Glomerular endothelial cell (primary cell): ENCODE measurements around the gene PITPNM1. TPM values are rescaled to one million over a fixed set of nuclear protein-coding genes. Genes with fewer than 3 reads are reported as not detected.

Experiments used
- DNase-seq: peaks from one replicate; pipeline ENCODE4 v3.0.0-alpha.2; 2011; ENCODE audit warnings: low read depth, low spot score; ENCODE audit errors: extremely low read depth
- total RNA-seq: library from RNA; depleted of rRNA; stranded (reverse); fragments of >200 nt; gene quantifications from 2 replicates; pipeline ENCODE4 v1.2.3, GENCODE V29; 2015

The PITPNM1 gene
- total RNA-seq, 1 donor from 2014 or later: 18.7 TPM

DNA sequence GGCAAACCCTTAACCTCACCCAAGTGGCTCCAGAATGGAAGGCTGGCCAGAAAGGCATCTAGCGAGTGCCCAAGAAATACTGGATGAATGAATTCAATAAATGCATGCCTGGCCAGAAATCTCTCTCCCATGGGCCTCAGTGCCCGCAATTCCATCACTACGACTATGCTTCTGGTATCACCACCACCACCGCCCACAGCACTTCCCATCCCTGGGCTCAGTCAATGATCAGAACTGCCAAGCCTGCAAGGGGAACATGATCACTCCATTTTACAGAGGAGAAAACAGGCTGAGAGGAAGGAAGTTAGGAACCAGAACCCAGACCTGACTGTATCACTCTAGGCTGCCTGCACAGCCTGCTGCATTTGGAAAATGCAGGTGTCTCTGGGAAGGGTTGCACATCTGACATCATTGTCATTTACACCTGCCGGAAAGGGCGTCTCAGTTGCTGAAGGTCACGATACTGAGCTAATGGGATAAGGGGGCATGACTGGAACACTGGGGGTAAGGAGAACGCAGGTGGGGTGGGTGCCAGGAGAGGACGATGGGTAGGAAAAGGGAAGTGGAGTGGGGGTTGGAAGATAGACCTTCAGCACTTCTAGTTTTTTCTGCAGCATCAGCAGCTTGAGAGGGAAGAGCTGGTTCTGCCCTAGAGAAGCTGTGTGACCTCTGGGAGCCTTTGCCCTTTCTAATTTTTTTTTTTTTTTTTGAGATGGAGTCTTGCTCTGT lies 55.9 kb downstream of the PITPNM1 start:
- DNase-seq: no peak

DNA sequence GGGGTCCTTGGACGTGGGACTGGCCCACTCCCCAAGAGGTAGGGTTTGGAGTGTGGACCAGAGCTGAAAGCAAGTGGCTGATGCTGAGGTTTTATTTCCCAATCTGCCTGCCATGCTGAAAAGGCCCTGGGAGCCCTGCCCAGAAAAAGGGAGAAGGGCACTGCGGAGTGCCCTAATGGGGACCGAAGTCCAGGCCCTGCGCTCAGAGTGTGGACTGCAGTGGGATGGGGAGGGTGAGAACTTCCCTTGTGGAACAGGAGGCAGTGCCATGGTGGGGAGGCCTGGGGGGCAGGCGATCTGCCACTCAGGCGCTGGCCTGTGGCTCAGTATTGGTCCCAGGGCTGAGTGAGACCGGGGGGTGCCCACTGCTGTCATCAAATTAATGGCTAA lies 56.9 kb downstream of the PITPNM1 start:
- DNase-seq: no peak

DNA sequence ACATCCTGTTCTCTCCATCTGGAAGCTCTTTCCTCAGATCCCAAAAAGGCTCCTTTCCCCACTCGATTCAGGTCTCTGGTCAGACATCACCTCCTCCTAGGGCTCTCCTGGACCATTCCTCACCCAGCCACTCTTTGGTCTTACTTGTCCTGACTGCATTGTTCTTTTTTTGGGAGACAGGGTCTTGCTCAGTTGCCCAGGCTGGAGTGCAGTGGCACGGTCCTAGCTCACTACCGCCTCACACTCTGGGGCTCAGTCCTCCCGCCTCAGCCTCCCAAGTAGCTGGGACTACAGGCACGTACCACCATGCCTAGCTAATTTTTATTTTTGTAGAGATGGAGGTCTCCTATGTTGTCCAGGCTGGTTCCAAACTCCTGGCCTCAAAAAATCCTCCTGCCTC lies 59.6 kb downstream of the PITPNM1 start:
- DNase-seq: no peak

DNA sequence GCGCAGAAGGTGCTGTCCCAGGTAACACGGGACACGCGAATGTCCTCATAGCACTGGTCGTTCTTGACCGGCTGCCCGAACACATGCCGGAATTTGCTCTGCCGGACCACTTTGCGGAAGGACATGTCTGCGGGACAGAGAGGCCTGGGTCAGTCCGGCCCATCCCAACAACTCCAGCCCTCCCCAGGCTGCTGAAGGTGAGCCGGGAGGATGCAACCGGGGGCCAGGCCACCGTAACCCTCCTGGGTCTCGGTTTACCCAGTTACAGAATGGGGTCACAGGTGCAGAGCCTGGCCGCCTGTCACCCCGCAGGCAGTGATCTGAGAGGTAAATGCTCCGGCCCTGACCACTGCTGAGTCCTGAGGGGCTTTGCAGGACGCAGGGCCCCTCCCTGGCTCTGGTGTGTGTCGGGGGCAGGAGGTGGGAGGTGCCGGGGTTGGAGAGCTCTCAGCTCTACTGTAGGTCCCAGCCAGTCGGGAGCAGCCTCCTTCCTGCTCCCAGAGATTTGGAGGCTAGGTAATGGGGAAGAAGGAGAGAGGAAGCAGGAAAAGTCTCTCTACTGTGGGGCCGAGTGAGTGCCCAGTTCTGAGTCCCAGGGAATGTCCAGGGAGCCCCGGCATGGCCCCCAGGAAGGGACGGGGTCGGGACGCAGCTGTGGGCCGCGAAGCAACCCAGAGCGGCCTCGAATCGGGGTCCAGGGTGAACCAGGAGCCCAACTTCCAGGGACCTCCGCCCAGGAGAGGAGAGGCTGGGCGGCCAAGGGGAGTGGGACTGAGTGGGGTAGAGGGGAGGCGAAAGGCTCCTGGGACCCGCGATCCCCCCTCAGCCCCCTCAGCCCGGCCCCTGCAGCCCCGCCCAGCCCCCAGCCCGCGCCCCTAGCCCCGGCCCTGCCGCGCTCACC lies 62.4 kb downstream of the PITPNM1 start:
- no peak for DNase-seq

Other genes with a start within 250 kb of the PITPNM1 start
- gene GRK2, start 238.9 kb downstream of the PITPNM1 start, total RNA-seq: 45.8 and 72.7 TPM in 2 replicates
- gene ANKRD13D, start 216.1 kb downstream of the PITPNM1 start, total RNA-seq: 27.9 and 44.2 TPM in 2 replicates
- gene SSH3, start 201.8 kb downstream of the PITPNM1 start, total RNA-seq: 16.7 and 19.2 TPM in 2 replicates
- gene POLD4, start 151.8 kb downstream of the PITPNM1 start, total RNA-seq: 120 and 151 TPM in 2 replicates
- gene CLCF1, start 131.8 kb downstream of the PITPNM1 start, total RNA-seq: 6.2 and 6.9 TPM in 2 replicates
- gene RAD9A, start 113.4 kb downstream of the PITPNM1 start, total RNA-seq: 7.3 and 8.7 TPM in 2 replicates
- 218 and 230 TPM in 2 replicates for gene PPP1CA, start 103.5 kb downstream of the PITPNM1 start, total RNA-seq
- gene TBC1D10C, start 101.3 kb downstream of the PITPNM1 start, total RNA-seq: 0.23 TPM in 1 of 2 replicates, not detected in the other
- 0.10 and 0.18 TPM in 2 replicates for gene CARNS1, start 89.7 kb downstream of the PITPNM1 start, total RNA-seq
- 39.4 and 39.9 TPM in 2 replicates for gene RPS6KB2, start 76.9 kb downstream of the PITPNM1 start, total RNA-seq
- gene PTPRCAP, start 67.7 kb downstream of the PITPNM1 start, total RNA-seq: 2.2 TPM in 1 of 2 replicates, not detected in the other
- 143 and 144 TPM in 2 replicates for gene CORO1B, start 61.9 kb downstream of the PITPNM1 start, total RNA-seq
- gene GPR152, start 52.6 kb downstream of the PITPNM1 start, total RNA-seq: not detected in 2 replicates
- 1.3 and 1.7 TPM in 2 replicates for gene CABP4, start 50.0 kb downstream of the PITPNM1 start, total RNA-seq
- gene TMEM134, start 36.1 kb downstream of the PITPNM1 start, total RNA-seq: 32.9 and 88.6 TPM in 2 replicates
- 43.2 and 51.9 TPM in 2 replicates for gene AIP, start 22.3 kb downstream of the PITPNM1 start, total RNA-seq
- 71.9 and 77.3 TPM in 2 replicates for gene CDK2AP2, start 2.8 kb upstream of the PITPNM1 start, total RNA-seq
- not detected in 2 replicates for gene CABP2, start 18.1 kb upstream of the PITPNM1 start, total RNA-seq
- gene GSTP1, start 78.4 kb upstream of the PITPNM1 start, total RNA-seq: 1,181 and 1,195 TPM in 2 replicates
- gene NDUFV1, start 101.6 kb upstream of the PITPNM1 start, total RNA-seq: 180 and 184 TPM in 2 replicates
- gene NUDT8, start 124.6 kb upstream of the PITPNM1 start, total RNA-seq: 7.4 and 10.1 TPM in 2 replicates
- gene TBX10, start 134.4 kb upstream of the PITPNM1 start, total RNA-seq: not detected in 2 replicates
- gene ACY3, start 145.4 kb upstream of the PITPNM1 start, total RNA-seq: not detected in 2 replicates
- gene ALDH3B2, start 169.3 kb upstream of the PITPNM1 start, total RNA-seq: not detected in 2 replicates